Epithelial cell of esophagus (primary cell): Measurements from ENCODE around the gene TMEFF2.

Experiments used
- DNase-seq: peaks from one replicate; pipeline ENCODE4 v3.0.0; 2010; ENCODE audit warnings: low read depth
- H3K4me3 ChIP-seq: 2 replicates; pipeline ENCODE4 v1.5.1; 2011; ENCODE audit warnings: mild to moderate bottlenecking, low read length, control low read depth
- TF ChIP-seq, protein P1 (sequence below): IDR thresholded peaks from 2 replicates; pipeline ENCODE4 v1.5.1; 2011; ENCODE audit warnings: low read depth, mild to moderate bottlenecking, low read length, control low read depth, inconsistent platforms; ENCODE audit not compliant: insufficient read depth; ENCODE audit errors: missing control alignments

Gene TMEFF2

DNA sequence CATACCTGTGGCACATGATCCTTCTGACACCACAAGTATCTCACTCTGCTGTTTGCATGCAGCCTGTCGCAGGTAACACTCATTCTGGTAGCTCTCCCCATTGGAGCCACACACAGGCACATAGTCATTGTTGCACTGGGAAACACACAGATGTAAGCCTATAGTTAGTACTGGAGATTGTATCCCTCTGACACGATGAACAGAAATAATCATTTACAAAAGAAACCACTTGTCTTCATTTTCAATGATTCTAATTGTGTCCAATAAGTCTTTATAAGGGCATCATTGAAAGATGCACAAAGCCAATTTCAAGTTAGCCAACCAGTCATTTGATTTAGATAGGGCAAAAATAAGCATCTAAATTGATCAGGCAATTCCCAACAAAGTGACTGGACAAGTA is 10.4 kb downstream of the TMEFF2 start:
- no peak for DNase-seq

DNA sequence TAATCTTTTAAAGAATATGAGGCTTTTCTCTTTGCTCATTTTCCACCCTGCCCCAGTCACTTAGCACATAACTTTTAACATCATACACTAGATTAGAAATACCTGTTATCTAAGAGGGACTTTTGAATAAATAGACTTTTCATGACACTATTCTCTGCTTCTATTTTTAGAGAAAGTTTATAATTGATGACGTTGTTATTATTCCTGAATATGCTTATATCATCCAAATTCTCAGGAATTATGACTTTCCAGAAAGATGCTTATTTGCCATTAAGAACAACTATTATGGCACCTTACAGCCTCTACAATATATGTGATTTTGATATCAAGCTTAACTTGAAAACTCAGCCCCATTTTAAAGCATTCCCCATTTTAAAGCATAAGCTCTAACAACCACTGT is 11.4 kb downstream of the TMEFF2 start:
- TF ChIP-seq, protein P1, sequence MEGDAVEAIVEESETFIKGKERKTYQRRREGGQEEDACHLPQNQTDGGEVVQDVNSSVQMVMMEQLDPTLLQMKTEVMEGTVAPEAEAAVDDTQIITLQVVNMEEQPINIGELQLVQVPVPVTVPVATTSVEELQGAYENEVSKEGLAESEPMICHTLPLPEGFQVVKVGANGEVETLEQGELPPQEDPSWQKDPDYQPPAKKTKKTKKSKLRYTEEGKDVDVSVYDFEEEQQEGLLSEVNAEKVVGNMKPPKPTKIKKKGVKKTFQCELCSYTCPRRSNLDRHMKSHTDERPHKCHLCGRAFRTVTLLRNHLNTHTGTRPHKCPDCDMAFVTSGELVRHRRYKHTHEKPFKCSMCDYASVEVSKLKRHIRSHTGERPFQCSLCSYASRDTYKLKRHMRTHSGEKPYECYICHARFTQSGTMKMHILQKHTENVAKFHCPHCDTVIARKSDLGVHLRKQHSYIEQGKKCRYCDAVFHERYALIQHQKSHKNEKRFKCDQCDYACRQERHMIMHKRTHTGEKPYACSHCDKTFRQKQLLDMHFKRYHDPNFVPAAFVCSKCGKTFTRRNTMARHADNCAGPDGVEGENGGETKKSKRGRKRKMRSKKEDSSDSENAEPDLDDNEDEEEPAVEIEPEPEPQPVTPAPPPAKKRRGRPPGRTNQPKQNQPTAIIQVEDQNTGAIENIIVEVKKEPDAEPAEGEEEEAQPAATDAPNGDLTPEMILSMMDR, result no peak
- no peak overlapping the region for H3K4me3 ChIP-seq
- DNase-seq, result no peak

More for the DNA sequence above, 10.4 kb downstream of the TMEFF2 start:
- TF ChIP-seq, protein P1, result no peak
- H3K4me3 ChIP-seq, result no peak overlapping the region

DNA sequence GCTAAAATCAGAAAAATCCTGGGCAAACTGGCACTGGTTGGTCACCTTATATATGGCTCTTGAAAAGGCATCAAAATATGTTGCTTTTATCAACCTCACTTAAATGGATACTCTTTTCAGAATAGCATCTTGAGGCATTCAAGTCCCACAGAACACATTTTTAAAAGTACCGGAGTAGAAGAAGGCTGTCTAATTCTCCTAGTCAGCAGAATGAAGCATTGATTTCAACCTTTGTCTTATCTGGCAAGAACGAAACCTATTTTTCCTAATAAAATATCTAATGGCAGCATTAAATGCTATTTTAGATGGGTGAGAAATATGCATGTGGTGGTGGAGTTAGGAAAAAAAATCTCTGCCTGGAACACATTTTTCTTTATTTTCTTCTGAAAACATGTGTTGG is 27.8 kb downstream of the TMEFF2 start:
- TF ChIP-seq, protein P1, result no peak
- H3K4me3 ChIP-seq, result no peak overlapping the region
- DNase-seq, result no peak

DNA sequence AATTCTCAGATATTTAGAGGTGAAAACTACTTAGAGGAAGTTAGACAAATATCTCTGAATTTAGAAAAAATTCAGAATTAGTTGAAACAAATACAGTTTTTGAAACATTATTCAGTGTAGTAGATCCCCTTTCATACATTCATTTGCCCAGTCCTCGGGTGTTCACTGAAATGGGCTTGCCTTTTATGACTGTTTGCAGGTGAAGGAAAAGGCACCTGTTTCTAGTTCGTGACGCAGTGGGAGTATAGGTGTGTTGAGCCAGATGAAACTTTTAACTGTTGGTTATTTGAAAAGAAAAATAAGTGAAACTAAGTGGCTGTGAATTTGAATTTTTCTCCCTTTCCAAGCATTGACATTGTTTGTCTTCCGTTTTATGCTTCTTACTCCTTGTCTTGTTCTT is 28.9 kb downstream of the TMEFF2 start:
- DNase-seq, result no peak
- no peak overlapping the region for H3K4me3 ChIP-seq
- TF ChIP-seq, protein P1, result no peak

DNA sequence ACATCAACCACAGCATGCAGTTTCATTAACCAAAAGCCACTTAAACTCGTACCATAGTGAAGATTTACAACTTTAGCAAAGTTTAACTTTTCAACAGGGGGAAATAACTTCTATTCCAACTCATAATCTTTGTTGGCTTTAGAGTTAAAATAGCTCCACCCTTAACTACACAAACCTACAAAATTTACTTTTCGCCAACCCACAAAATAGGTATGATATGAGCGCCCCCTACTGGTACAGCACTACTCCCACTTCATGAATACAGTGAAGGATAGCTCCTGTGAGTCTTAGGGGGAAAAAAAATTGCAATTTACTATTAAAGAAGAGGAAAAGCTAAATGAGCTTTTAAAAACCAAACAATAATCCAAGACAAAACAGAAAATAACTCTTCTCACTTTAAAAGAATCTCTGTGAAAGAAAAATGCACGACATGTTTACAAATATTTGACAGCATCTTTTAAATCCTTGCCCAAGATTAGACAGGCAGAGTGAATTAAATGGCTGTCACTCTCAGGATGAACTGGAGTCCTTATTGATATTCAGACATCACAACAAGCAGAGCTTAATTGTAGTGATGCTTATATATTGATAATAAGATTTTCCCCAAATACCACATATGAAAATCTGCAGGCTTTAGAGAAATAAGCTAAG is 32.2 kb downstream of the TMEFF2 start:
- peak; percentile 67 for DNase-seq
- TF ChIP-seq, protein P1, result peak; percentile 88
- no peak overlapping the region for H3K4me3 ChIP-seq

DNA sequence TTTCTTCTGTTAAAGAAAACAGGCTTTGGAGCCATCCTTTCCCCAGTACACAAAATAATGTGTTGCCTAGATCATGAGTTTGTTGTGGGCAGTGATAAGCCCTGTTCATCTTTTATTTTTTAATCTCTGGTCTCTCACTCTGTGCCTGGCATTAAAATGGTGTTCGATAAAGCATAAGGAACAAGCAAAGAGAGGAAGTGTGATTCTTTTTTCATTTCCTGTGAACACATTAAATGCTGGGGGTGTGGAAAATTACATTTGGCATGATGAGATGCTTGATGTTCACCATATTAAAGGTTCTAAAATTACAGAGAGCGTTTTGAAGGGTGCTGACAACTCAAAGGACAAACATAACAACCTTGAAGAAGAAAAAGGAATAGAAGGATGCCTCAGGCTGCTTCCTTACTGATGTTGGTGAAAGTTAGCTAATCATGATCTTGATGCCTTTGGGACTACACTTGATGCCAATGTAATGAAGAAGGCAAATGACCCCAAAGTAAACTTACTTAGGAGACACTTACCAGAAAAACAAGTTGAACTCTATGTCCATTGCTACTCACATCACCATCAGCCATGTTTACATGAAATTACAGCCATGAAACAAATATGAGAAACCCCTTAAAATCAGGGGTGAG is 33.0 kb downstream of the TMEFF2 start:
- H3K4me3 ChIP-seq, result no peak overlapping the region
- no peak for DNase-seq
- TF ChIP-seq, protein P1, result no peak

DNA sequence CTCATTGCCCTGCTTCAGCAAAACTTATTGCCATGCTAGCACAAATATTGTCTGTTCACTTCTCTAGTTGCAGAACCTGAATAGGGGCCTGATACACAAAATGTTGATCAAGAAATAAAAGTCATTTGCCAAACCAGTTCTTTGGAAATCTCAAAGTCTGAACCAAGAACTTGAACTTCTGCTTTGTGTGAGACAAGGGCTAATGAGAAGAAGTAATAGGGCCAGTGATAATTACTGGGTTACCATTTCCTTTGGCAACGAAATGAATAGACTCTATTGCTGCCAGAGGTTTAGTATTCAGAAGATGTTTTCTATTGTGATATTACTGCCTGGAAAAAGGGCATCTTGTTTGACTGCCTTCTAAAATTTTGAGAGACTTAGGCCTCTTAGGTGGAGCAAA is 35.0 kb downstream of the TMEFF2 start:
- TF ChIP-seq, protein P1, result no peak
- no peak overlapping the region for H3K4me3 ChIP-seq
- peak; percentile 4 for DNase-seq
